ENCODE results near the gene CRY2. TPM values are rescaled to one million over a fixed set of nuclear protein-coding genes. Genes with fewer than 3 reads are reported as not detected.

Gene CRY2
- total and polyA plus RNA-seq, 2 of the 8 experiments (the other 6 are each of a cell fraction or from before 2014, with no cell fraction given): 8.0 to 9.4 TPM

- DNase-seq (ENCODE audit: low read depth in 1 of 2, low spot score in 2 of 2): no peak
- Histone ChIP-seq H4K91ac (replicated peaks; ENCODE audit: insufficient read length, low read length) (no peak overlapping the region), H3K79me2 (ENCODE audit: control insufficient read depth in 1 of 2, insufficient read depth in 2 of 2, low read length in 2 of 2) (no peaks in the 10 kb centered on the region; a peak in 1 of 4 replicates), H2AK5ac (ENCODE audit: low read depth, low read length) (no peak overlapping the region), H3K79me1 (ENCODE audit: low read depth, low read length) (no peaks in the 10 kb centered on the region), H3K9ac (replicated peaks in 1 of 4; ENCODE audit: extremely low read depth in 1 of 4, low read depth in 3 of 4, low read length in 3 of 4) (no peak overlapping the region), H3K27ac (ENCODE audit: low read depth, low read length) (no peak overlapping the region), H3K56ac (replicated peaks; ENCODE audit: insufficient read length, low read depth, low read length) (no peak overlapping the region), H3K9me3 (ENCODE audit: insufficient read depth in 2 of 2, low read depth in 1 of 2, low read length in 1 of 2) (no peaks in the 10 kb centered on the region), H3K4ac (replicated peaks; ENCODE audit: insufficient read length, low read depth, low read length) (no peak overlapping the region), H3K27me3 (replicated peaks in 1 of 4; ENCODE audit: control insufficient read depth in 3 of 4, extremely low read depth in 1 of 4, insufficient read depth in 3 of 4, low read length in 3 of 4) (no peaks in the 10 kb centered on the region; a peak in 2 of 7 replicates), H2BK20ac (ENCODE audit: low read length) (no peak overlapping the region), H3K4me2 (ENCODE audit: insufficient read depth in 1 of 2, low read depth in 2 of 2, low read length in 2 of 2) (peak overlapping the region; percentile 62 to 75), H3K23ac (ENCODE audit: insufficient read length) (no peak overlapping the region), H3K4me3 (ENCODE audit: extremely low read depth in 1 of 4, insufficient read depth in 2 of 4, low read depth in 3 of 4, low read length in 4 of 4) (peak overlapping the region; percentile 14 to 46 (median 15); a peak in 5 of 8 replicates), H2AFZ (ENCODE audit: low read length) (no peak overlapping the region), H3K18ac (ENCODE audit: extremely low read depth, low read length) (no peak overlapping the region), H2BK5ac (ENCODE audit: low read depth, low read length) (no peak overlapping the region), H3K36me3 (ENCODE audit: control insufficient read depth in 2 of 4, insufficient read depth in 4 of 4, low read length in 3 of 4) (no peaks in the 10 kb centered on the region; a peak in 2 of 8 replicates), H2BK15ac (ENCODE audit: low read length) (no peak overlapping the region; the same call in 1 of the 2 replicates), H3K4me1 (replicated peaks in 1 of 4; ENCODE audit: control insufficient read depth in 3 of 4, insufficient read depth in 4 of 4, low read length in 3 of 4) (peaks cover 0 to 10% (median 5%) of the 10 kb centered on the region in 4 experiments; a peak in 5 of 7 replicates), H2BK12ac (ENCODE audit: low read depth, low read length) (0 out of 2 replicates have a peak overlapping the region, but pooled peaks have one; percentile 9), H3K14ac (ENCODE audit: insufficient read length) (no peak overlapping the region), H4K8ac (ENCODE audit: extremely low read depth, insufficient read depth, low read length) (no peak overlapping the region), H4K20me1 (replicated peaks in 1 of 2; ENCODE audit: control insufficient read depth in 1 of 2, insufficient read depth in 2 of 2, low read length in 2 of 2) (peaks cover 0 to 11% of the 10 kb centered on the region in 2 experiments), H2BK120ac (replicated peaks; ENCODE audit: low read depth, low read length) (no peak overlapping the region), H3K23me2 (ENCODE audit: low read depth, low read length) (peaks cover 8% of the 10 kb centered on the region; the same call in 1 of the 2 replicates), H4K5ac (ENCODE audit: insufficient read length, low read depth, low read length) (no peak overlapping the region)
- no peak for FAIRE-seq
- 86% methylated on average over 10 of the region's 10 CpGs; no CpG with 5 or more reads in 1 of the 2 experiments for WGBS, 2 experiments (ENCODE audit: extremely low coverage in 1 of 2, insufficient coverage in 1 of 2, insufficient read length in 1 of 2, insufficient replicate concordance in 2 of 2, low coverage in 1 of 2, low lambda C conversion rate in 2 of 2, missing lambda C conversion rate in 1 of 2)
- CTCF ChIA-PET (ENCODE audit: partially characterized antibody): interaction anchor here (1.6 to 5.2 kb wide), 3 partner anchors 9 to 14 kb away, joined by 6 to 41 read pairs (median 8); no protein-coding TSS in a partner anchor
- POLR2A ChIA-PET (ENCODE audit: partially characterized antibody): interaction anchor here (1.0 to 2.6 kb wide), 4 partner anchors 10 to 98 kb away, joined by 3 to 12 read pairs (median 7); partner anchors contain the start of gene LARGE2
- TF ChIP-seq SP4 (IDR thresholded peaks at IDR 0.05; ENCODE audit: low read length) (no peak), GTF2F1 (IDR thresholded peaks at IDR 0.05; ENCODE audit: borderline replicate concordance, low read depth, low read length) (no peak), TCF12 (IDR thresholded peaks at IDR 0.05; ENCODE audit: low read depth, low read length) (no peak), SUZ12 (IDR thresholded peaks at IDR 0.05; ENCODE audit: low read length) (no peak), KDM4A (IDR thresholded peaks at IDR 0.05; ENCODE audit: low read depth, low read length, severe bottlenecking) (no peak), HDAC2 (IDR thresholded peaks at IDR 0.05; ENCODE audit: borderline replicate concordance in 1 of 2, low read depth in 2 of 2, low read length in 2 of 2) (no peak), BACH1 (IDR thresholded peaks at IDR 0.05; ENCODE audit: low read length) (no peak), CBX5 (IDR thresholded peaks at IDR 0.05; ENCODE audit: low read depth, low read length) (no peak), RNF2 (IDR thresholded peaks at IDR 0.05; ENCODE audit: borderline replicate concordance, low read depth, low read length, missing control alignments, poor library complexity, severe bottlenecking) (no peak), SP2 (IDR thresholded peaks at IDR 0.05; ENCODE audit: low read length) (no peak), ZNF274 (IDR thresholded peaks at IDR 0.05; ENCODE audit: borderline replicate concordance, extremely low read depth, low read length) (no peak), TAF1 (IDR thresholded peaks at IDR 0.05; ENCODE audit: low read depth, low read length) (no peak)
These were observed 37.4 kb downstream of the CRY2 start for GRCh38 chr11:45884596-45885185.

Data from H1 (cell line).